Natural killer cell treated with Interleukin-12 subunit alpha and Interleukin-12 subunit beta and Interleukin-15 and Interleukin-18, amount 100 ng/mL, for 72 hours (primary cell): ENCODE data around the gene TESK2. TPM values are rescaled to one million over a fixed set of nuclear protein-coding genes. Genes with fewer than 3 reads are reported as not detected.
A peak's percentile ranks its signal among the peaks of the same experiment; 100 is the strongest.
"Not testable (repeated sequence)": the region's sequence is repeated elsewhere in the genome, so short reads cannot be mapped to it uniquely, and the experiment has no call there.

Experiments used
- ATAC-seq, 2 donors: fragments of 150-1000 bp; cut with Tn5 transposase in 1 of 2; sonication (Bioruptor Pico), chemical (Tn5 transposase) in 1 of 2; 2 replicates each; pipeline ENCODE4 v1.10.0; 2021
- DNase-seq: peaks from one replicate; pipeline ENCODE4 v3.0.0; 2022; ENCODE audit warnings: low spot score
- H3K27ac Mint-ChIP-seq, 2 donors: 1 replicate in 1 of 2; 2 replicates in 1 of 2; pipeline ENCODE4 v1.8.0; 2022; ENCODE audit warnings: mixed read lengths in 2 of 2, mild to moderate bottlenecking in 1 of 2, moderate library complexity in 1 of 2
- H3K27me3 Mint-ChIP-seq, 2 donors: 1 replicate in 1 of 2; 2 replicates in 1 of 2; pipeline ENCODE4 v1.8.0; 2022; ENCODE audit warnings: mixed read lengths in 2 of 2
- H3K36me3 Mint-ChIP-seq: one replicate; pipeline ENCODE4 v1.8.0; 2022; ENCODE audit warnings: mixed read lengths
- H3K4me1 Mint-ChIP-seq, 2 donors: 1 replicate in 1 of 2; 2 replicates in 1 of 2; pipeline ENCODE4 v1.8.0; 2022; ENCODE audit warnings: low read depth in 2 of 2, mixed read lengths in 2 of 2, mild to moderate bottlenecking in 1 of 2
- H3K4me3 Mint-ChIP-seq: one replicate; pipeline ENCODE4 v1.8.0; 2022; ENCODE audit warnings: mixed read lengths
- H3K9me3 Mint-ChIP-seq: 2 replicates; pipeline ENCODE4 v1.8.0; 2022; ENCODE audit warnings: mixed read lengths
- total RNA-seq, 2 donors: library from RNA; stranded (reverse); gene quantifications; one replicate each; pipeline ENCODE4 v1.2.3, GENCODE V29; 2022

Gene TESK2
- total RNA-seq, 2 donors from 2014 or later = 2.4 to 4.0 TPM

DNA sequence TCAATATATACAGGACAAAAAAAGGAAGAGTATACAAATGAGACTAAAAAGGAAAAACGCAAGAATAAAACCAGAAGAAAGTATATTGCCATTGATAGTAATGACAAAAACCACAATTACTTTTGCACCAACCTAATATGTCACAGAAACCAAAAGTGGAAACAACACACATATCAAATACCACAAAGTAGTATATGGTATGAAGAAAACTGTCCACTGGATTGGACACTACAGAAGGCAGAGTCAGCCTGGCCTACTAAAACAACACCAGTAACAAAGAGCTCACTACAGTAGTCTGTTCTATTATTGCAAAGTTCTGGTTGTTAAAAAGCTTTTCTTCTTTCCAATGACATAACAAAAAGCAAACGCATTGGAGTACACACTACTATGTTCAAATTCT lies 17.7 kb downstream of the TESK2 start:
- ATAC-seq = no peak
- Mint-ChIP-seq H3K4me3 (no peak overlapping the region), H3K36me3 (no peaks in the 10 kb centered on the region), H3K9me3 (no peaks in the 10 kb centered on the region), H3K27ac (no peak overlapping the region), H3K4me1 (peaks cover 0 to 6% of the 10 kb centered on the region in 2 donors), H3K27me3 (no peaks in the 10 kb centered on the region)
- no peak for DNase-seq

DNA sequence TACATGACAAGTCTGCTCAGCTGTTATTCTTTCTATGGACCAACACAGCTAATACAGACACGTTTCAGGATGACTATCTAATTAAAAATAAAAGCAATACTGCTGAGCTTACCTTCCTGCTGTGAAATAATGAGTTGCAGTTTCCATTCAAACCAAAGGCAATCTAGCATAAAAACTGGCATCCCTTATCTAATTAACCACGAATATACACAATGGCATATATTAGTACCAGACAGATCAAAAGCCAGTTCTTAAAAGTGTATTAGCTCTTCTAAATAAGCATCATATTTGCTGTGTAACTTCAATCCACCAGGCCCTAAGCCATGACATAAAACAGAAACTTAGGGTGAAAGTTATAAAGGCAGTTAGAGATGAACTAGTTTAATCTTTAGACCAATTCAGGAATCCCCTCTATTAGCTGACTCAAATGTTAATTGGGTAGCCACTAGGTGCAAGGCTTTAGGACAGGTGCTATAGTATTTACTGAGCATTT lies 20.6 kb downstream of the TESK2 start:
- no peaks in the 10 kb centered on the region for H3K9me3 Mint-ChIP-seq
- no peak for DNase-seq
- no peaks in the 10 kb centered on the region for H3K27me3 Mint-ChIP-seq
- no peaks in the 10 kb centered on the region for H3K36me3 Mint-ChIP-seq
- no peak for ATAC-seq
- no peak overlapping the region for H3K4me3 Mint-ChIP-seq
- no peak overlapping the region for H3K27ac Mint-ChIP-seq
- H3K4me1 Mint-ChIP-seq = peaks cover 0 to 6% of the 10 kb centered on the region in 2 donors

DNA sequence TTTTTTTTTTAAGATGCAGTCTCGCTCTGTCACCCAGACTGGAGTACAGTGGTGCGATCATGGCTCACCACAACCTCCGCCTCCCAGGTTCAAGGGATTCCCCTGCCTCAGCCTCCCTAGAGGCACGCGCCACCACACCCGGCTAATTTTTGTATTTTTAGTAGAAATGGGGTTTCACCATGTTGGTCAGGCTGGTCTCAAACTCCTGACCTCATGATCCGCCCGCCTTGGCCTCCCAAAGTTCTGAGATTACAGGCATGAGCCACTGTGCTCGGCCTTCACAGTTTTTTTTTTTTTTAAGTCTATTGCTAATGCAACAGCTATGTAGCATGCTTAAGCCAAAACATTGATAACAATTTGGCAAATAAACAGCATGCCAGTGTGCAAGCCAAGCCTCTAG lies 23.6 kb downstream of the TESK2 start:
- not testable (repeated sequence) for H3K9me3 Mint-ChIP-seq, DNase-seq, H3K36me3 Mint-ChIP-seq, H3K27me3 Mint-ChIP-seq, H3K27ac Mint-ChIP-seq, H3K4me1 Mint-ChIP-seq, H3K4me3 Mint-ChIP-seq
- ATAC-seq = peak in 1 of 2 donors; percentile 49

DNA sequence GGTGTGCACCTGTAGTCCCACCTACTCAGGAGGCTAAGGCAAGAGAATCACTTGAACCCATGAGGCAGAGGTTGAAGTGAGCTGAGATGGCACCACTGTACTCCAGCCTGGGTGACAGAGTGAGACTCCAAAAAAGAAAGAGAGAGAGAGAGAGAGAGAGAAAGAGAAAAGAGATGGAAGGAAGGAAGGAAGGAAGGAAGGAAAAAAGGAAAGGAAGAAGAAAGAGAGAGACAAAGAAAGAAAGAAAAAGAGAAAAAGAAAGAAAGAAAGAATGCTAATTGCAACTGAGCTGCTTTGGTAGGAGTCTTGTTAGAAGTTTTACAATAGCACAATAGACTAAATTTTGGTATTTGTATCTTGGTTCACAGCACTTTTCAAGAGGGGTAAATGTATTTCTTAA lies 25.7 kb downstream of the TESK2 start:
- H3K27ac Mint-ChIP-seq = peak overlapping the region in 1 of 2 donors; percentile 40
- H3K4me1 Mint-ChIP-seq = no peaks in the 10 kb centered on the region
- no peaks in the 10 kb centered on the region for H3K9me3 Mint-ChIP-seq
- H3K36me3 Mint-ChIP-seq = no peaks in the 10 kb centered on the region
- no peak overlapping the region for H3K4me3 Mint-ChIP-seq
- no peak for ATAC-seq
- no peak for DNase-seq
- H3K27me3 Mint-ChIP-seq = no peaks in the 10 kb centered on the region

DNA sequence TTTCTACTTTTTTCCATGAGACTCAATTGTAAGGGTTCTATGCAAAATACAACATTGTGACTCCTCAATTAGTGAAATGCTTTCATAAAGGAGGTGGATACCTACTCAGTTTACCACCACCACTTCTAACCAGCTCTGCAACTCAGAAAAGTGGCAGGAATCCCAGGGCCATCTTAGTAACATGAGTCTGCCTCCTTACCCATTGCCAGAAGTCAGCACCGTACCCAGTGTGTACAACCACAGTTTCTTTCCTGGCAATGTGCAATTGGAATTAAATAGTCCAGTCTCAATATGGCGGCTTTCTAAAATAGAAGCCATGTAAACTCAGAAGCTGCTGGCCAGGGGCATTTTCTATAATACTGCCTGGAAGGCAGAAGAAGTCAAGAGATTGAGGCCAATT lies 32.1 kb downstream of the TESK2 start:
- H3K27ac Mint-ChIP-seq = no peak overlapping the region
- H3K27me3 Mint-ChIP-seq = no peaks in the 10 kb centered on the region
- H3K4me3 Mint-ChIP-seq = no peak overlapping the region
- no peaks in the 10 kb centered on the region for H3K9me3 Mint-ChIP-seq
- no peaks in the 10 kb centered on the region for H3K4me1 Mint-ChIP-seq
- ATAC-seq (no peak), DNase-seq (no peak)
- H3K36me3 Mint-ChIP-seq = no peaks in the 10 kb centered on the region

DNA sequence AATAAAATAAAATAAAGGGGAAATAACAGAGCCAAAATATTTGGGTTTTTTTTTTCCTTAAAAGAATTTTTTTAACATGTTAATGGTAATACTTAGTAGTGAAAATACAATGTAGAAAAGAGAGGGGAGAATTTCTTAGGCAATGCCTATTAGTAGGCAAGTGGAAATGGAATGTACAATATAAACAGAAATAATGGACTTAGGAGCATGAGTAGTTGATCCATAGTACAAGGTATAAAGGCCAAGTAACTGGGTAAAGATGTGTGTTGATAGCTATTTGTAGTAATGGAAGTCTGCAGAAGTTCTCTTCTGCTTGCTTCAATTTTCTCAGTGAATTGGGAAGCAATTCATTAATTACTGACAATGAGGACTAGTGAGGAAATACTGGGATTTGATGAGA lies 34.4 kb downstream of the TESK2 start:
- H3K27me3 Mint-ChIP-seq = no peaks in the 10 kb centered on the region
- ATAC-seq = no peak
- H3K4me1 Mint-ChIP-seq = no peaks in the 10 kb centered on the region
- H3K4me3 Mint-ChIP-seq = no peak overlapping the region
- no peaks in the 10 kb centered on the region for H3K9me3 Mint-ChIP-seq
- H3K36me3 Mint-ChIP-seq = no peaks in the 10 kb centered on the region
- DNase-seq = no peak
- H3K27ac Mint-ChIP-seq = no peak overlapping the region

DNA sequence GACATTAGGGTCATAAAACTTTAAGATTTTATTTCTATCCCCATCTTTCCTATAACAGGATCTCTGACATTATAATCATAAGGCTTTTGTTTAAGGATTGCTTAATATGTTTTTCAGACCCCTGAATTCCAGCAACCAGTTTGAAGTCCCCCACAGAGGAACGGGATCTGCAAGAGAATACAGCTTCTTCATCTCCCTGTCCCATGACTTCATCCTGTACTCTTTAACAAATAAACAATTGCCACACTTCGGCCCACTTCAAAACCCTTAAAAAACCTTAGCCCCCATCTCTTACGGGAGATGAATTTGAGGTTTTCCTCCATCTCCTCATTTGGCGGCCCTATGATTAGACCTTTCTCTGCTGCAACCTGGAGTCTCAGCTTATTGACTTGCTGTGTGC lies 35.8 kb downstream of the TESK2 start:
- no peak overlapping the region for H3K4me3 Mint-ChIP-seq
- H3K9me3 Mint-ChIP-seq = no peaks in the 10 kb centered on the region
- no peak overlapping the region for H3K27ac Mint-ChIP-seq
- ATAC-seq (no peak), DNase-seq (no peak)
- no peaks in the 10 kb centered on the region for H3K4me1 Mint-ChIP-seq
- H3K27me3 Mint-ChIP-seq = no peaks in the 10 kb centered on the region
- no peaks in the 10 kb centered on the region for H3K36me3 Mint-ChIP-seq

DNA sequence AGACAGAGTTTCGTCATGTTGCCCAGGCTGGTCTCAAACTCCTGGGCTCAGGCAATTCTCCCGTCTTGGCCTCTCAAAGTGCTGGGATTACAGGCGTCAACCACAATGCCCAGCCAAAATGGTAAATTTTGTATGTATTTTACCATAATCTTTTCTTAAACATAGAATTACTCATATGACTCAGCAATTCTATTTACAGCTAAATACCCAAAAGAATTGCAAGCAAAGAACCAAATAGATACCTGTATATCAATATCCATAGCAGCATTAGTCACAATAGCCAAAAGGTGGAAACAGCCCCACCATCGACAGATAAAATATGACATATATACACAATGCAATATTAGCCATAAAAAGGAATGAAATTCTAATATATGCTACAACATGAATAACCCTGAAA lies 36.5 kb downstream of the TESK2 start:
- Mint-ChIP-seq H3K4me1 (no peaks in the 10 kb centered on the region), H3K27me3 (no peaks in the 10 kb centered on the region), H3K27ac (no peak overlapping the region), H3K9me3 (no peaks in the 10 kb centered on the region), H3K4me3 (no peak overlapping the region), H3K36me3 (no peaks in the 10 kb centered on the region)
- DNase-seq (no peak), ATAC-seq (no peak)

DNA sequence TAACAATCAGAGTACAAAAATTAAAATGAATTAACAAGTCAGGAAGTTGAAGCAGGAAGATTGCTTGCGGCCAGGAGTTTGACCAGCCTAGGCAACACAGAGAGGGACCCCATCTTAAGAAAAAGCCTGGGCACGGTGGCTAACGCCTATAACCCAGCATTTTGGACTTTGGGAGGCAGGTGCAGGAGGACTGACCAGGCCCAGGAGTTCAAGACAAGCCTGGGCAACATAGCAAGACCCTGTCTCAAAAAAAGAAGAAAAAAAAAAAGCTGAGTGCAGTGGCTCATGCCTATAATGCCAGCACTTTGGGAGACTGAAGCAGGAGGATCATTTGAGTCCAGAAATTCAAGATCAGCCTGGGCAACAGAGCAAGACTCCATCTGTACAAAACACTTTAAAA lies 38.5 kb downstream of the TESK2 start:
- Mint-ChIP-seq H3K4me1 (no peaks in the 10 kb centered on the region), H3K27me3 (no peaks in the 10 kb centered on the region), H3K27ac (no peak overlapping the region), H3K9me3 (no peaks in the 10 kb centered on the region), H3K36me3 (no peaks in the 10 kb centered on the region), H3K4me3 (no peak overlapping the region)
- no peak for DNase-seq
- no peak for ATAC-seq

DNA sequence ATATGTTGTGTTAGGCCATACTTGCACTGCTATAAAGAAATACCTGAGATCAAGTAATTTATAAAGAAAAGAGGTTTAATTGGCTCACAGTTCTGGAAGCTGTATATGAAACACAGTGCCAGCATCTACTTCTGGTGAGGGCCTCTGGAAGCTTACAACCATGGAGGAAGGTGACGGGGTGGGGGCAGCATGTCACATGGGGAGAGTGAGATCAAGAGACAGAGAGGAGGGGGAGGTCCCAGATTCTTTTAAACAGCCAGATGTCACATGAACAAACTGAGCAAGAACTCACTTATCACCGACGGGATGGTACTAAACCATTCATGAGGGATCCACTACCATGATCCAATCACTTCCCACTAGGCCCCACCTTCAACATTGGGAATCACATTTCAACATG lies 42.6 kb downstream of the TESK2 start:
- DNase-seq = no peak
- no peak for ATAC-seq
- Mint-ChIP-seq H3K27me3 (no peaks in the 10 kb centered on the region), H3K27ac (no peak overlapping the region), H3K9me3 (no peaks in the 10 kb centered on the region), H3K36me3 (no peaks in the 10 kb centered on the region), H3K4me1 (no peaks in the 10 kb centered on the region), H3K4me3 (no peak overlapping the region)

DNA sequence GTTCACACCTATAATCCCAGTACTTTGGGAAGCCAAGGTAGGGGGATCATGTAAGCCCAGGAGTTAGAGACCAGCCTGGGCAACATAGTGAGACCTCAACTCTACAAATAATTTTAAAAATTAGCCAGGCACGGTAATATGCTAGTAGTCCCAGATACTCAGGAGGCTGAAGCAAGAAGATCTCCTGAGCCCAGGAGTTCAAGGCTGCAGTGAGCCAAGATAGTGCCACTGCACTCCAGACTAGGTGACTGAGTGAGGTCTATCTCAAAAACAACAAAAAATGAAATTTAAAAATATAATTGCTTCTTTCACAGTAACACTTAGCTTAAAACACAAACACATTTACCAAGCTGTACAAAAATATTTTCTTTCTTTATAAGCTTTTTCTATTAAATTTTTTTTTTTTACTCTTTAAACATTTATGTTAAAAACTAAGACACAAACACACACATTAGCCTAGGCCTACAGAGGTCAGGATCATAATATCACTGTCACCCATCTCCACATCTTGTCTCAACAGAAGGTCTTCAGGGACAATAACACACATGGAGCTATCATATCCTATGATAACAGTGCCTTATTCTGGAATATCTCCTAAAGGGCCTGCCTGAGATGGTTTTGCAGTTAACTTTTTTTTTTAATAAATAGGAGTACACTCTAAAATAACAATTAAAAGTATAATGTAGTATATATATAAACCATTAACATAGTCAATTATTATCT lies 43.9 kb downstream of the TESK2 start:
- Mint-ChIP-seq H3K27me3 (no peaks in the 10 kb centered on the region), H3K27ac (no peak overlapping the region), H3K4me3 (no peak overlapping the region), H3K4me1 (no peaks in the 10 kb centered on the region), H3K9me3 (no peaks in the 10 kb centered on the region), H3K36me3 (no peaks in the 10 kb centered on the region)
- DNase-seq (no peak), ATAC-seq (no peak)

DNA sequence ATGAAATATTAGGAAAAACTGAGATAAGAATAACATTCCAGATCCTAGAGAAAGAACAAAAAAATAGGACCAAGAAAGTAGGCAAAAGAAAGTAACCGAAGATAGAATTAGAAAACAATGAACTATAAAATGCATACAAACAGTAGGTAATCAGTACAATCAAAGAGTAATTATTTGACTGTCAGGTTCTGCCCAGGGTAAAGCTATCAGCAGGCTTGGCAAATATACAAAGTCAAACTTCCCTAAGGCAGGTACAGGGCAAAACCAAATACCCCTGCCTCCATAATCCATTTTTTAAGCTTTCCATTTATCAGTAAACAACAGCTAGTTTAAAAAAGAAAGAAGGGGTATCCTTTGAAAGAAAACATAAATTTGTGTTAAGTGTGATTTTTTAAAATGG lies 44.4 kb downstream of the TESK2 start:
- Mint-ChIP-seq H3K36me3 (no peaks in the 10 kb centered on the region), H3K27ac (no peak overlapping the region), H3K4me3 (no peak overlapping the region), H3K27me3 (no peaks in the 10 kb centered on the region), H3K4me1 (no peaks in the 10 kb centered on the region), H3K9me3 (no peaks in the 10 kb centered on the region)
- DNase-seq (no peak), ATAC-seq (no peak)

DNA sequence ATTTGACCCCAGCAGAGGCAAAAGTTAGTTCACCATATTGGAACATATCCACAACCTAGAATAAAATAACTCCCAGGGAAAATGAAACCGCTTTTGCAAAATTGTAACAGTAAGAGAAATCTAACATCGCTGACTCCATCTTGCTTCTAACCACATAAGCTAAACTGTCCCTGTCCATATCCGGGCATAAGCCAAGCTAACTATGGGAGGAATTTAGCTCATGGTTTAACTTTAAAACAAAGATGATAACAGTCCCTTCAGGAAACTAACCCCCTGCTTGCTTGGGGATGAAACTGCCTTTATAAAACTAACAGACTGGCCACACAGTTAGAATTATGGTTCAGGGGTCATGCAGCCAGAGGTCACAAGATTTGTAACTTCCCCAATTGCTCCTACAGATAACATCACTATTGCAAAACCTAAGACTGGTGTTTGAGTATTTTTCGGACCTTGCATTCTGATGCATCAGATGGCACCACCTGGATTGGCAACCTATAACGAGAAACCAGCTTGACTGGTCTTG lies 46.3 kb downstream of the TESK2 start:
- Mint-ChIP-seq H3K4me3 (no peak overlapping the region), H3K36me3 (no peaks in the 10 kb centered on the region), H3K27ac (no peak overlapping the region), H3K4me1 (no peaks in the 10 kb centered on the region), H3K27me3 (no peaks in the 10 kb centered on the region), H3K9me3 (no peaks in the 10 kb centered on the region)
- DNase-seq = no peak
- ATAC-seq = no peak

DNA sequence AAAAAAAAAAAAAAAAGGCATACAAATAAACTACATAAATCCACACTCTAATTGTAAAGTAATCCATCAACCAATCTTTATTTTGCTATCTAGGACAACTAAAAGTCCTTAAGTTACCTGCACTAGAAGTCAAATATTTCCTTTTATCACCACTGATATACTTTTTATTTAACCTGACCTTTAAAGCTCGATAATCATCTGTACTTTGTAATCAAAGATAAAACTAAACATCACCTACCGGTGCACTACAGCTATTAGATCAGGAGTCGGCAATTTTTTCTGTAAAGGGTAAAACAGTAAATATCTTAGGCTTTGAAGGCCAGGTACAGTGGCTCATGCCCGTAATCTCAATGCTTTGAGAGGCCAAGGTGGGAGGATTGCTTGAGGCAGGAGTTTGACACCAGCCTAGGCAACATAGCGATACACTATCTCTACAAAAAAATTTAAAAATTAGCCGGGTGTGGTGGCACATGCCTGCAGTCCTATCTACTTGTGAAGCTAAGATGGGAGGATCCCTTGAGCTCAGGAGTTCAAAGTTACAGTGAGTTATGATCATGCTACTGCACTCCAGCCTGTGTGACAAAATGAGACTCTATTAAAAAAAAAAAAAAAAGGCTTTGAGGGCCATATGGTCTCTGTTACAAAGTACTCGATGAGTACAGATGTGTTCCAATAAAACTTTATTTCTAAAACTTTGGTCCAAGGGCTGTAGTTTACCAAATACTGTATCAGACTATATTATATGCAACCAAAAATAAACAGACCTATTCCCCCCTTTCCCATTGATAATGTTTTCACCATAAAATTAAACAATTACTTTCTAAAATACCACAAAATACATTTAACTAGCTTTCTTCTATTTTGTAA lies 47.1 kb downstream of the TESK2 start:
- DNase-seq (no peak), ATAC-seq (no peak)
- H3K27ac Mint-ChIP-seq = no peak overlapping the region
- no peaks in the 10 kb centered on the region for H3K9me3 Mint-ChIP-seq
- H3K4me1 Mint-ChIP-seq = no peaks in the 10 kb centered on the region
- no peaks in the 10 kb centered on the region for H3K27me3 Mint-ChIP-seq
- no peaks in the 10 kb centered on the region for H3K36me3 Mint-ChIP-seq
- no peak overlapping the region for H3K4me3 Mint-ChIP-seq
